GM19035 (cell line): ENCODE measurements around the gene BDKRB2.
"Not testable (repeated sequence)": the region's sequence is repeated elsewhere in the genome, so short reads cannot be mapped to it uniquely, and the experiment has no call there.

ENCODE experiments used
- ATAC-seq: cut with Tn5 transposase; IDR thresholded peaks from one replicate; pipeline ENCODE4 v1.9.1; 2021; ENCODE audit not compliant: unreplicated experiment

Gene BDKRB2

DNA sequence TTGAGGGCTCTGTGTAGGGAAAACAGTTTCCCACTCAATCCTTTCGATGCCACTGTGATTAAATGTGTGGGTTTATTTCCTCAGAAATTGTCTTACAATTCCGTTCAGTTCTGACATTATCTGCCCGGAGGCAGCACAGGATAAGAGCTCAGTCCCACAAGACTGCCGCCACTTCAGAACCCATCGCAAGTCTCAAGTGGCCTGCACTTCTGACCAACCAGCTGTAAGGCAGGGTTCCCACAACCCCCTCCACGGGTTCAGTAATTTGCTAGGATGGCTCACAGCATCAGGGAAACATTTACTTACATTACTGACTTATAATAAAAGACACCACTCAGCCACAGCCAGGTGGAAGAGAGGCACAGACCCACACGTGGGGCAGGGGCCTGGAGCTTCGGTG is 17.2 kb downstream of the BDKRB2 start:
- no peak for ATAC-seq

DNA sequence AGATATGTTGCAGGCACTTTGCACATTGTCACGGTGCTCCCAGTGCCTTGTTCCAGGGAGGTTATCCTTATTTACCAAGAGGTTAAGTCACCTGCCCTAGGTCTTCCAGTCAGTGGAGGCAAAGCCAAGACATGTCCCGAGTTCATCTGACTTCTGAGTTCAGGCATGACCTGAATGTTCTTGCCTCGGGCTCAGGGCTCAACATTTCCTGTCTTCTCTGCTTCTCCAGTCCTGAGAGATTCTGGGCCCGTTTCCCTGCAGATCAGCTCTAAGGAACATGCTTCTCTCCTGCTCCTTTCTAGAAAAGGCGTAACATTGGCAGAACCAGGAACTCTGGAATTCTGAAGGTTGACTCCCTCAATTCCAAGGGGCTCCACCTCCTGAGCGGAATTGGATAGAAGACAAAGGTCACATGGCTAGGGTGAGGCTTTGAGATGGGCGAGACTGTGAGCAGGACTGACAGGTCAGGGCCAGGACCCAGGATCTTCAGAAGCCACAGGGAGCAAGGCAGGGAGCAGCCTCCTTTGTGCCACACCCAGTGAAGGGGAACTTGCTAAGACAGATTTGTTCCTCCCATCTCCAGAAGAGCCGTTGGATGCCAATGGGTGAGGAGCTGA is 19.9 kb downstream of the BDKRB2 start:
- no peak for ATAC-seq

DNA sequence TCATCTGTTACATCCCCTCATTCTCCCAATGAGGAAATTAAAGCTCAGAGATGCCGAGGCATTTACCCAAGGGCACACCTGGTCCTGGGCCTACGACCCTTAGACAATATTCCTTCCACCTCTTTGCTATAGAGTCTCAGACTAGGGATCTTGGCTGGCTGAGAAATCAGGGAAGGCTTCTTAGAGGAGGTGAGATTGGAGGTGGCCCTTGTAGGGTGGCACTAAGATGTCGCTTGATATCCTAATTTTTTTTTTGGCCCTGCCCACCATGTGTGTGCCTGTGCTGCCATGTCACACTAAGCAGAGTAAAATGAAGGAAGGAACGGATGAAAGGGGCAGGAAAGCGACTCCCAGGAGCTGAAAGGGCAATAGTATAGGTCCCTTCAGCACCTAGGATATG is 20.6 kb downstream of the BDKRB2 start:
- ATAC-seq, result no peak

DNA sequence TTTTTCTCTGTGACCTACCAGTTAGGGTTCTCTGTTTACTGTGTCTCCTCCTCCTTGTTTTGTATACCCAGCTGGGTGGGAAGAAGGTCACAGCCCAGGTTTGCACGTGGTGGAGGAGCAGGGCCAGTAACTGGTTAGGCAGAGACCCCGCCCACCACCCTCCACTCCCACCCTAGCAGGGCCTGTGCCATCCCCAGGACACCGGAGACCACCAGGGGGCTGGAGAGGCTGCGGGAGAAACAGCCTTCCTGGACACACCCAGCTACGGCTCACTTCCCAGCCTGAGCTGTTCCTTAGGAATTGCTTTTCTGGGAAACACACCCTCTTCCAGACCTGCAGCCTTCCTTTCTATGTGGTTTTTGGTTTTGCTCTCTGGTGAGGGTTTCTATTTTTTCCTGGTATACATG is 21.1 kb downstream of the BDKRB2 start:
- ATAC-seq, result no peak

DNA sequence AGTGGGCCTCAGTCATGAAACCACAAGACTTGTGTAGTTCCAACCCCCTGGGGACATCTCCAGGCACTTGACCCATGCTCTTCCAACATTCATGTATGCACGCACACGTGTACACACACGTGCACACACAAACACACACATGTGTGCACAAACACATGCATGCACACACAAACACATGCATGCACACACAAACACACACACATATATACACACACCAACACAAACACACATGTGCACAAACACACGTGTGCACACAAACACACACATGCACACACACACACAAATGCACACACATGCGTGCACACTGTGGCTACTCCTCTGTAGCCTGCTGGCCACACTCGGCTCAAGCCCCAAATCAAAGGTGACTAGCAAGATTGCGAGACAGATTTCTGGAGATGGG is 22.8 kb downstream of the BDKRB2 start:
- ATAC-seq, result no peak

DNA sequence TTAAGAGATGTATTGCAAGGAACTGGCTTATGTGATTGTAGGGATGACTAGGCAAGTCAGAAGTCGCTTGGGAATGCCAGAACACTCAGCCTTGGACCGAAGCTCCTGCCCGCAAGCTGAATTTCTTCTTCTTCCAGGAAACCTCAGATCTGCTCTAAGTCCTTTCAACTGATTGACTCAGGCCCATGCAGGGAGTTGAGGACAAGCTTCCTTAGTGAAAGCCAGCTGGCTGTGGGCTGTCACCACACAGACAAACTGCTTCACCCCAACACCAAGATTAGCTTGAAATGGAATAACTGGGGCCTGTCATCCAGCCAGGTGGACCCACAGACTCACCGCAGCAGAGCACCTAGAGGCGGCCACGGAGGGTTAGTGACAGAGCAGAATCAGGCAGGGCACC is 24.7 kb downstream of the BDKRB2 start:
- no peak for ATAC-seq

DNA sequence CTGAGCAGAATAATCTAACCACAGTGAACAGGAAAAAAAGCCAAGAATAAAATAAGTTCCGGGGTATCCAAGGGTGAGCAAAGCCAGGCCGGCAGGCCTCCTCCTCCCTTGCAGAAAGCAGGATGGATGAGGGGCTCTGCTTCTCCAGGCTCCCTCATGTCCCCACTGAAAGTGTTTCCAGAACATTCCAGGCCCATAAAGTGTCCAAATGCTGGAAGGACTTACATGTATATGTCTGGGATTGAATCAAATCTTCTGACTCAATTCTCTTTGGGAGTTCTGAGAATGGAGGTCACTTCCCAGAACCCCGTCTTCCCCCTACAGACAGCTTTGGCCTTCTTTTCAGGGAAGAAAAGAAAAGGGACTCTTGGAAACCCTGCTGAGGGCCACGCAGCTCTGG is 26.4 kb downstream of the BDKRB2 start:
- ATAC-seq, result no peak

DNA sequence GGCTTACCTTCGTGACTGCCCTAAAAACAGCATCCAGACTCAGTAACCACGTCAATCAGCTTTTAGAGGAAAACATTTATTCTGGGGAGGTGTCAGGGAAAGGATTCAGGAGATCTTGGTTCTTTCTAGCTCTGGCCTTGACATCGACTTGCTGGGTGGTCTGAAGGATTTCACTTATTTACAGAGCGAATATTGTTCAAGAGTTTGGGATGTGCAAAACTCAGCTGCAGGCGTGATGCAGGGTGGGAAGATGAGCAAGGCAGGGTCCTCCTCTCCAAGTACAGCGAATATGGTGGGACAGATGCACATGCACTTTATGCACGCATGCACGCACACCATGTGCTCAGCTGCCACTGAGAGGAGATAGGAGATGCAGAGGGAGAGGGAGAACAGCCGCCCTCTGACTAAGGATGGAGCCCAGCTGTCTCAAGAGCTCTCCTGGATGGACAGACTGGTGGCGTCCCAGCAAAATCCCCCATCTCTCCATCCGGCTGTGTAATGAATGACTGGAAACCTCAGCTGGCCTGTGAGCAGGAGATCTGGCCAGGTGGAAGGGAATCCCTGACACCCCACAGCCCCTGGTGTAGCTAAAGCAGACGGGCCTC is 27.0 kb downstream of the BDKRB2 start:
- no peak for ATAC-seq

DNA sequence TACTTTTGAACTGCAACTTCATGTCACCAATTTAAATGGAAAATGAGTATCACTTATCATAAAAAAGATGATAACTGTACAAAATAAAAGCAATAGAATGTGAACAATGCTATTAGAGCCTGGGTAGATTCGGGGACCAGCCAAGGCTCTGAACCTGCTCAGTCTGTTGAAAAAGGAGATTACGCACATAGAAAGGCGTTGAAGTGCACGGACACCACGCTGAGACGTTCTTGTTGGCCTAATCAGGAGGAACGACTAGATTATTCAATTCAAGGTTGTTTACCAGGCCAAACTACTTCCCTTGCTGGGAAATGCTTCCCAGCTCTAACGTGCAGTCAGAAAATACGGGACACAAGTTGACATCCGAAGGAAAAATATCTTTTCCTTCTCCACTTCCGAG is 27.9 kb downstream of the BDKRB2 start:
- no peak for ATAC-seq

DNA sequence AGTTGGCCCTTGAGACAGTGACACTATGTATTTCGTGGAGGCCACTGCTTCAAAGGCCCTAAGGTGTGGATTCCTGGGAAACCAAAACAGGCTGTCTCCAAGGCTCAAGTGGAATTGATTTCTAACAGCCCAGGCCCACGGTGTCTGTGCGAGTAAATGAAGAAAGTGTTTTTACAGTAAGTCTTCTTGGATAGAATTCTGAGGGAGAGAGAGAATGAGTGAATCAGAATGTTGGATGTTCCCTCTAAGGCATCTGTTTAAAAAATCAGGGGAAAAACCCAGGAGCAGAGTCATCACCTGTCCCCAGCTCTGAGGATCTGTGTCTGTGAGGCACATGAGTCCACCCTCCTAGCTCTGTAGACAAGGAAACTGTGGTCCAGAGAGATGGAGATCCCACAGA is 29.0 kb downstream of the BDKRB2 start:
- ATAC-seq, result no peak

DNA sequence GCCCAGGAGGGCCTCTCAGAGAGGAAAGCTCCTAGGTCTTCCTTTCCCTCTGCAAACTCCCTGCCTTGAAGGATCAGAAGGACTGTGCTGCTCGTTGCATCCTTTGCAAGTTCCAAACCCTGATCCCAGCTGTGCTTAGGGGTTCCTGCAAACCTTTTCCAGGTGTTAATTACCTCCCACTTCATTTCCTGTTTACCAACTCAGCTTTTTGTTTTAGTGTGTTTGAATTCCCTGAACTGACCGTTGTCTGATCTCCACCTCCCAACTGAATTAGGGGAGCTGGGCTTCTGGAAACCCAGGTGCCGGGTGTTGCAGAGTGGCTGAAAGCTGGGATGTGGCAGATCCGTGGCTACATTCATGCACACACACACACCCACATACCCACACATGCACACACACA is 30.8 kb downstream of the BDKRB2 start:
- no peak for ATAC-seq

DNA sequence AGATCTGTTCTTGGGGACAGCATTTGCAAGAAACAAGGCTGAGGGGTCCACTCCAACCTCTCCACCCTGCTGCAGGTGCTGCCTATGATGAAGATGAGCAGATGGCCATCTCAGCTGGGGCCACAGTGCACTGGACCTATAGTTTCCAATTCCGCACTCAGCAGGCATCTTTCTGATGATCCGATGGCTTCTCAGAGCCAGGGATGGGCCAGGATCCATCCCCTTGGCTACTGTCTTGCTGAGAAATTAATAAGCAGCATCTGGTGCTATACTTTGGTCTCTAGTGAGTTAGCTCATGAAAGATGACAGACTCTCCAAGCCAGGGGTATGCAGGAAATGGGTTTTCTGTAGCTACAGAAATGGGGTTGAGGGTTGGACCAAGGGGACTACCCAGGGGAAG is 33.0 kb downstream of the BDKRB2 start:
- no peak for ATAC-seq

DNA sequence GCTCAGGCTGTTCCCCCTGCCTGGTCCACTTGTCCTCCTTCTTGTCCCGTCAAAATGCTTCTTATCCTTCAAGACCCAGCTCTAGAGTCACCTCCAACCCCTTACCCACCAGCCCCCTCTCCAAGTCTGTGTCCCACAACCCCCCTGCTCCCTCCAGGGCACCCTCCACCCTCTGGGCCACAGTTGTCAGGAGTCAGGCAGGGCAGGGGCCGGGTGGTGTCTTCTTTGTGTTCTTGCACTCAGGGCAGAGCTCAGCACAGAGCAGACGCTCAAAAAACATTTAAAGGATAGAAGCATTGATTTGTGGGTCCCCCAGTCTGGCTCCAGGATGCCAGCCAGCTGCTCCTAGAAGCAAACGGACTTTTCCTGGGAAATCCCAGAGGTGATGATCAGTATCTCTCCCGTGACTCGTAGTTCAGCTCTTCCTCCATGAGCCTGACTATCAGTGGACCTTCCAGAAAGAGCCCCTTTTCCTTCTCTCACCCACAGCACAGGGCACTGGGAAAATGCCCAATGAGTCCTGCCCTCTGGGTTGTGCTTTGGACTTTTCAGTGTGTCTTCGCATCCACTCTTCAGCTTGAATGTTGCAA is 34.1 kb downstream of the BDKRB2 start:
- no peak for ATAC-seq

DNA sequence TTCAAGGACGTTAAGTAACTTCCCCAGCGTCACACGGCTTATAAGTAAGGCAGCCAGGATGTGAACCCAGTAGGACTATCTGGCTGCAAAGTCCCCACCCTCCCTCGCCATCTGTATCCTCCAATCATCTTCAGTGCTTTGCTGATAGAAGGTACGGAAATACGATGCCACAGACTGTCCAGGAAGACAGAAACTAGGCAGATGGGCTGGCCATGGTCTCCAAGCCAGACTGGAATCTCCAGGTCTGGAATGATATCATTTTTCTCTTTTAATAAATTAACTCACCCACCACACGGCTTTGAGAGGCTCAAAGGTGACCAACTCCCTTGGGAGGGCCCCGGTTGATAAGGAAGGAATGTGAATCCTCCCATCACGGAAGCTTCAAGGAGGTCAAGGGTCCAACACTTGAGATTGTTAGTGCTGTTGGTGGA is 35.1 kb downstream of the BDKRB2 start:
- no peak for ATAC-seq

DNA sequence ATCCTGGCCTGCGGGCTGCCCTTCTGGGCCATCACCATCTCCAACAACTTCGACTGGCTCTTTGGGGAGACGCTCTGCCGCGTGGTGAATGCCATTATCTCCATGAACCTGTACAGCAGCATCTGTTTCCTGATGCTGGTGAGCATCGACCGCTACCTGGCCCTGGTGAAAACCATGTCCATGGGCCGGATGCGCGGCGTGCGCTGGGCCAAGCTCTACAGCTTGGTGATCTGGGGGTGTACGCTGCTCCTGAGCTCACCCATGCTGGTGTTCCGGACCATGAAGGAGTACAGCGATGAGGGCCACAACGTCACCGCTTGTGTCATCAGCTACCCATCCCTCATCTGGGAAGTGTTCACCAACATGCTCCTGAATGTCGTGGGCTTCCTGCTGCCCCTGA is 36.0 kb downstream of the BDKRB2 start:
- ATAC-seq, result no peak

DNA sequence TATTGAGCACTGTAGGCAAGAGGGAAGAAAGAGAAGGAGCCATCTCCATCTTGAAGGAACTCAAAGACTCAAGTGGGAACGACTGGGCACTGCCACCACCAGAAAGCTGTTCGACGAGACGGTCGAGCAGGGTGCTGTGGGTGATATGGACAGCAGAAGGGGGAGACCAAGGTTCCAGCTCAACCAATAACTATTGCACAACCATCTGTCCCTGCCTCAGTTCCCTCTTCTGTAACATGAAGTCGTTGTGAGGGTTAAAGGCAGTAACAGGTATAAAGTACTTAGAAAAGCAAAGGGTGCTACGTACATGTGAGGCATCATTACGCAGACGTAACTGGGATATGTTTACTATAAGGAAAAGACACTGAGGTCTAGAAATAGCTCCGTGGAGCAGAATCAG is 37.5 kb downstream of the BDKRB2 start:
- no peak for ATAC-seq

DNA sequence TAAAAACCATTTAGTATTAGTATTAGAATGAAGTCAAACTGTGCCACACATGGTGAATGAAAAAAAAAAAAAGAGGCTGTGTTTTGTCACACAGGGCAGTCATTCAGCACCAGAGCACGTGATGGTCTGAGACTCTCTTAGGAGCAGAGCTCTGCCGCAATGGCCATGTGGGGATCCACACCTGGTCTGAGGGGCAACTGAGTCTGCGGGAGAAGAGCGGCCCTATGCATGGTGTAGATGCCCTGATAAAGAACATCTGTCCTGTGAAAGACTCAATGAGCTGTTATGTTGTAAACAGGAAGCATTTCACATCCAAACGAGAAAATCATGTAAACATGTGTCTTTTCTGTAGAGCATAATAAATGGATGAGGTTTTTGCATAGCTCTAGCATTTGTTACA is 39.1 kb downstream of the BDKRB2 start:
- ATAC-seq, result no peak

DNA sequence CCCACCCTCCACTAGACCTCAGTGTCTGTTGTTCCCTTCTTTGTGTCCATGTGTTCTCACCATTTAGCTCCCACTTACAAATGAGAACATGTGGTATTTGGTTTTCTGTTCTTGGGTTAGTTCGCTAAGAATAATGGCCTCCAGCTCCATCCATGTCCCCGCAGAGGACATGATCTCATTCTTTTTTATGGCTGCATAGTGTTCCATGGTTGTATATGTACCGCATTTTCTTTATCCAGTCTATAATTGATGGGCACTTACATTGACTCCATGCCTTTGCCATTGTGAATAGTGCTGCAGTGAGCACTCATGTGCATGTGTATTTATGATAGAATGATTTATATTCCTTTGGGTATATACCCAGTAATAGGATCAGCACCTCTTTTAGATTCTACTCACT is 40.4 kb downstream of the BDKRB2 start:
- not testable (repeated sequence) for ATAC-seq

DNA sequence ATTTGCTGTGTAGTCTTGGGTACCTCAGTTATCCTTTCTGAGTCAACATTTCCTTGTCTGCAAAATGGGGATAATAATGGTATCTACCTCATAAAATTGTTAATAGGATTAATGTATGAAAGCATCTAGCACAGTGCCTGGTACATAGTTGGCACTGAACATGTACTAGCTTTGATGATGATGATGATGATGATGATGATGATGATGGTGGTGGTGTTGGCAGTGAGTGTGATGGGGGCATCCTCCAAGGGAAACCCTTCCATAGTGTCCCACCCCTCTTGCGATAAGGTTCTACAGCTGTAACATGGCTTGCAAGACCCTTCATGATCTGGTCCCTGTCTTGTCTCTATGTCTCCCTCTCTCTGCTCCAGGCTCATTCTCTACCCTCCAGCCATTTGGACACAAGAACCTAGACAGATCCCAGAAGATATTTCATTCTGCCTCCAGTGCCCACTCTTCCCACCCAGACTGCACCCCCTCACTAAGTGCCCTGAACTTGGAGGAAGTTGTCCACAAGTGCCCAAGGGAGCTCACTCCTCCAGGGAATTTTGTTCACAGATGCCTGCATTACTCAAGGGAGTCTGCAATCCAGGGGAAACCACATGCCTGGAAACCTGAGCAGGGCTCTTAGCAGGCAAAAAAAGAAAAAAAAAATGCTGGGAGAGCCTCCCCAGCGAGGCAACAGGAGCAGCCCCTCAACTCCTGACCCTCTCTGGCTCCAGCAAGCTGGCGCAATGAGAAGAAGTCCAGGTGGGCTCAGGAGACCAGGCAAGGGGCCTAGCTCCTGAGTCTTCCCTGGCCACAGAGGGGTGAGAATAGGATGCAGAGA is 41.3 kb downstream of the BDKRB2 start:
- no peak for ATAC-seq

DNA sequence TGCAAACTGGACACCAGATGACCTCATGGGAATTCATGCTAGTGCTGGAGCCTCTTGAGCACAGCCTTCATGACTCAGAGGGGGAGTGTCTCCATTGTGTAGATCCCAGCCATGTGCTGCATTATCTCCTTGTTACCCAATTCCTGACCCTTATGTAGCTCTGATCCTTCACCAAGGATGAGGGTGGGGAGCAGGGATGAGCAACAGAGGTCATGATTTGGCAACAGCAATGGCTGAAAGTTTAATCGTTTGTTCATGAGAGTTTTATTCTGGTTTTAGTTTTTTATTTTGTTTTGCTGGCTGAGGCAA is 41.9 kb downstream of the BDKRB2 start:
- ATAC-seq, result no peak

DNA sequence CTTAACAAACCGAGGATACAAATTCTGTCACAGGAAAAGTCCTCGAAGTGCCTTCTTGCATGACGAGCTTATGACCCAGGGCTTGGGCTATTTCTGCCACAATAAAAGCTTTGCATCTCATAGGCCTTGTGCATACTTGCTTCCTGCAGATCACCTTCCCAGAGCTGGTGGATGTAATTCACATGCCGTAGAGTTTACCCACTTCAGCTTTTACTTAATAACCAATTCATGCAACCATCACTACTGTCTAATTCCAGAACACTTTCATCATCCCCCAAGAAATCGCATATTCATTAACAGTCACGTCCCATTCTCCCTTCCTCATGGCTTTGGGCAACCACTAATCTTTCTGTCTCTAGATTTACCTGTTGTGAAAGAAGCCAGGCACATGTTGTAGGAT is 42.4 kb downstream of the BDKRB2 start:
- ATAC-seq, result no peak

DNA sequence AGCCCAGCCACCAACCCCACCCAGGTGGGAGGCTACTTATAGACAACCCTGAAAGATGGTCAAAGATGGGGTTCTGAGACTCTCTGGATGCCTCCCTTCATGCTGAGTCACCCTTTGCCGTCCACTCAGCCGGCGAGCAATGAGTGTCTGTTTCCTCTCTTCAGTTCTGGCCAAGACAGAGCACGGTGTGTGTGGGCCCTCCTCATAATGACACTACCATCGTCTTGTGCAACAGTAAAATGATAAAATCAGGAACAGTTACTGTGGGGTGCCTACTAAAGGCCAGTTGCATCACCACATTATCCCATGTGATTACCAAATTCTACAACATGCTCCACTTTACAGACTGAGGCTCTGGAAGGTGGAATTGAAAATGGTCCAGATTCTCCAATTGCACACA is 44.4 kb downstream of the BDKRB2 start:
- no peak for ATAC-seq
